ENCODE measurements around the gene HPSE2.

Gene HPSE2

DNA sequence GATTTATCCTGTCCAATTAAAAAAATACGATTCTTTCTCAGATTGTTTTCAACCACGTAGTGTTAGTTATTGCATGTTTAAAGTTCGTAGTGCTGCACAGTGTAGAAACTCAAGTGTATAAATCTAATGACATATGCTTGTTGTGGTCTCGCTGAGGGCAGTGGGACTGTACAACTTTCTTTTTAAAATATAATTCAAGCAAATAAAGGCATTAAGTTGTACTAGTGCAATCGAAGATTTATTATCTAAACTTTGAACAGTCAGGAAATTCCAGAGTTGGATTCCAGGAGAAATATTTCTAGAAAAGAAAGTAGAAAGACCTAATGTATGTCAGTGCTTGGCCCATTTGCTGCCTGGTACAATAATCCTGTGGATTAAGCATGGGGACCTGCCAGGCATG, 664.8 kb downstream of the HPSE2 start:
- no peak overlapping the region for H3K27ac ChIP-seq
- TF ChIP-seq, protein P1, sequence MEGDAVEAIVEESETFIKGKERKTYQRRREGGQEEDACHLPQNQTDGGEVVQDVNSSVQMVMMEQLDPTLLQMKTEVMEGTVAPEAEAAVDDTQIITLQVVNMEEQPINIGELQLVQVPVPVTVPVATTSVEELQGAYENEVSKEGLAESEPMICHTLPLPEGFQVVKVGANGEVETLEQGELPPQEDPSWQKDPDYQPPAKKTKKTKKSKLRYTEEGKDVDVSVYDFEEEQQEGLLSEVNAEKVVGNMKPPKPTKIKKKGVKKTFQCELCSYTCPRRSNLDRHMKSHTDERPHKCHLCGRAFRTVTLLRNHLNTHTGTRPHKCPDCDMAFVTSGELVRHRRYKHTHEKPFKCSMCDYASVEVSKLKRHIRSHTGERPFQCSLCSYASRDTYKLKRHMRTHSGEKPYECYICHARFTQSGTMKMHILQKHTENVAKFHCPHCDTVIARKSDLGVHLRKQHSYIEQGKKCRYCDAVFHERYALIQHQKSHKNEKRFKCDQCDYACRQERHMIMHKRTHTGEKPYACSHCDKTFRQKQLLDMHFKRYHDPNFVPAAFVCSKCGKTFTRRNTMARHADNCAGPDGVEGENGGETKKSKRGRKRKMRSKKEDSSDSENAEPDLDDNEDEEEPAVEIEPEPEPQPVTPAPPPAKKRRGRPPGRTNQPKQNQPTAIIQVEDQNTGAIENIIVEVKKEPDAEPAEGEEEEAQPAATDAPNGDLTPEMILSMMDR (conservative IDR thresholded peaks at IDR 0.05): no peak
- TF ChIP-seq ZFX (IDR thresholded peaks at IDR 0.05): no peak

DNA sequence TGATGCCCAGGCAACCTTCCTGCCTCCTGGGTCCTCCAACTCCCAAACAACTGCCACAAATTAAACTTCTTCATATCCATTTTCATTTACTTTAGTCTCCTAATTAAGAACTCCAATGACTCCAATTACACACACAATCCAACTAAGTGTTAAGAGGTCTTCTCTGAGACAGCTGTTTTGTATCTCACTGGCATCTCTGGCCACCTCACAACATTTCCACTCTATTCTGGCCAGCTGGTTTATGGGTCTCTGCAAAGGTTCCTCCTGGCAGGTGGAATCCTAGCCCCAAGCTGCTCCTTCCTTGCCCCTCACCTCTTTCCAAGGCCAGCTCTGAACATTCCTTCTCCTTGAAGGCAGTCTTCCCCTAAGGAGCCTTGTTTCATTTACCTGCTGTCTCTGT, 665.8 kb downstream of the HPSE2 start:
- no peak overlapping the region for H3K27ac ChIP-seq
- TF ChIP-seq, protein P1 (conservative IDR thresholded peaks at IDR 0.05): no peak
- no peak for TF ChIP-seq ZFX (IDR thresholded peaks at IDR 0.05)

DNA sequence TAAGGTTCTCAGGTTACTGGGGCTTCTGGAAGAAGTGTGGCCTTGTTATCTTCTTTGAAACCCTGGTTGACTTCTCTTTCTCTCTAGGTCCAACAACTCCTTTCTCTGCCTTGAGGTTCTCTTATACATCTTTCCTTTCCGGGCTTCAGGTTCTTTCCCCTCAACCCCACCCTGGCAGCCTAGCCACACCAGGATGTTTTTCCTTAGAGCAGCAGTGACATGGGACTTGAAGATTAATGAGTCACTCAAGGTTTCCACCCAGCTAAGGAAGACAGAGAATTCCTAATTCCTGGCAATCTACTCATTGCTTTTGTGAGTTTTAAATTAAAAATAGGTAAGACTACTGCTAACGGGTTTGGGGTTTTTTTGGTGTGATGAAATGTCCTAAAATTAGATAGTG, 667.1 kb downstream of the HPSE2 start:
- no peak for TF ChIP-seq ZFX (IDR thresholded peaks at IDR 0.05)
- TF ChIP-seq, protein P1 (conservative IDR thresholded peaks at IDR 0.05): no peak
- no peak overlapping the region for H3K27ac ChIP-seq

DNA sequence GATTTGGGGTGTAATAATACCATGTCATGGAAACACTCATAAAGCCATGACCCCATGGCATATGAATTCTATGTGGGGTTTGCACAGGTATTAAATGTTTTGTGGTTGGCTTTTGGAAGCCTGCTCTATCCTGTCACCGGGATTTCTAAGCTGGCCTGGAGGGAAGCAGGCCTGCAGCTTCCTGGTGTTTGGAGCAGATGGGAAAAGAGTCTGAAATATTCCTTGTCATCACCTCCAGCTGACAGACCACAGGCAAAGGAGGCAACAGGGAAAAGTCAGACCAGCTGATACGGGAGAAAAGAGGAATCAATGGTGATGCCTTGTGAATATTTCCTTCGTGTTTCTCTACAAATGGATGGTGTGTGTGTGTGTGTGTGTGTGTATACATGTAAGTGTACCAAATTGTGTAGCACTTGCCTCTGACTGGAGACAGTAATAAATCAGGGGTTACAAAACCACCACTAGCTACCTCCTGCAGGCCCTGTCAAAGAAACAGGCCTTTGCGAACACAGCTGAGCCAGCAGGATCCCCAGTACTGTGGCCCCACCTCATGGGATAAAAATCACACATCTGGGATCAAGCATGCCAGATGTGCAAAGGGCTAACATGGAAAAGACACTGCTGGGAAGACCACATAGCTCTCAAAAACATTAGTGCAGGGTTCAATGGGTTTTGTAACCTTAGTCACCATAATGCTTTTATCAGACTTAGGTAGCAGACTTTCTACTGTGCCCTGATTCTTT, 668.1 kb downstream of the HPSE2 start:
- TF ChIP-seq ZFX (IDR thresholded peaks at IDR 0.05): no peak
- TF ChIP-seq, protein P1 (conservative IDR thresholded peaks at IDR 0.05): no peak

DNA sequence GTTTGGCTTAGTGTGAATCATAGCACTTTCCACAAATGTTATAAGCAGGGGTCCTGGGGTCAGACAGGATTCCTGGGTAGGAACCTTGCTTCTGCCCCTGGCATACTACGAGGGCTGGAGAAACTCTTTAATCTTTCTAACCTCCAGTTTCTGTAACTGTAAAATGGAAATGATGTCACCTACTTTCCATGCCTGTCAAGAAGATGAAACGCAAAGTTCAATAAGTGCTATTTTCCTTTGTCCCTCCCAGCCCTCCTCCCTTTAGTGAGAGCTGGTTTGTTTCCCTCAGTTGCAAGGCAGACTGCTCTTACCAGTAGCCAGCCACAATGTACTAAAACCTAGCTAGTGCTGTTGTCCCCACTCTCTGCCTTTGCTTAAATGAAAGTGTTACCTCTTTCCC, 671.8 kb downstream of the HPSE2 start:
- TF ChIP-seq, protein P1 (conservative IDR thresholded peaks at IDR 0.05): no peak
- TF ChIP-seq ZFX (IDR thresholded peaks at IDR 0.05): no peak
- H3K27ac ChIP-seq: no peak overlapping the region

More for the DNA sequence above, 668.1 kb downstream of the HPSE2 start:
- no peak overlapping the region for H3K27ac ChIP-seq

DNA sequence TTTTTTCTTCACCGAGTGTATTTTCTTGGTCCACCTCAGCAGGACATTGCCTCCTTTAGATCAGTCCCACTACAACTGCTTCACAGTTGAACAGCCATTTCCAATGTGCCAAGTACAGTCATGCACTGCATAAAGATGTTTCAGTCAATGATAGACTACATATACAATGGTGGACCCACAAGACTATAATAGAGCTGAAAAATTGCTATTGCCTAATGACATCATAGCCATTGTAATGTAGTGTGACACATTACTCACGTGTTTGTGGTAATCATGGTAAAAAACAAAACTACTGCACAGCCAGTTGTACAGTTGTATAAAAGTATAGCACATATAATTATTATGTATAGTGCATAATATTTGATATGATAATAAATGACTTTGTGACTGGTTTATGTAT, 675.1 kb downstream of the HPSE2 start:
- no peak overlapping the region for H3K27ac ChIP-seq
- TF ChIP-seq ZFX (IDR thresholded peaks at IDR 0.05): no peak
- TF ChIP-seq, protein P1 (conservative IDR thresholded peaks at IDR 0.05): no peak

DNA sequence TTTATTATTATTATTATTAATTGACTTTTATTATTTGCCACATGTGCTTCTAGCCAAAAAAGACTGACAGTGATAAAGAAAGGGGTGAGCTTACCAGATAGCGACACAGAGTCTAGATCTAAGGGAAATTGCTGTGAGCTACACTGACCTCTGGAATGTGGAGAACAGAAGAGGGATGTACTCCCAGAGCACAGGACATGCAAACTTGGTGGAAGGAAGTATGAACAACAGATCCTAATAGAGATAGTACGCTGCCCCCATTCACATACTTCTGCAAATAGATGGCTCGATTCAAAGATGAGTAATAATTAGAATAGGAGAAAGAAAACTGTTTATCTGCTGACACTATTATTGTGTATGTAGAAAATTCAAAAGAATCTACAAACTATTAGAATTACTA, 679.6 kb downstream of the HPSE2 start:
- TF ChIP-seq ZFX (IDR thresholded peaks at IDR 0.05): no peak
- TF ChIP-seq, protein P1 (conservative IDR thresholded peaks at IDR 0.05): no peak
- H3K27ac ChIP-seq: no peak overlapping the region

Data from C4-2B (cell line).